GM21447 (cell line): ENCODE measurements around the gene TRIM49D2.
"Not testable (repeated sequence)": the region's sequence is repeated elsewhere in the genome, so short reads cannot be mapped to it uniquely, and the experiment has no call there.

ENCODE experiments used
- ATAC-seq: cut with Tn5 transposase; IDR thresholded peaks from one replicate; pipeline ENCODE4 v1.9.1; 2021; ENCODE audit not compliant: unreplicated experiment

The TRIM49D2 gene, protein sequence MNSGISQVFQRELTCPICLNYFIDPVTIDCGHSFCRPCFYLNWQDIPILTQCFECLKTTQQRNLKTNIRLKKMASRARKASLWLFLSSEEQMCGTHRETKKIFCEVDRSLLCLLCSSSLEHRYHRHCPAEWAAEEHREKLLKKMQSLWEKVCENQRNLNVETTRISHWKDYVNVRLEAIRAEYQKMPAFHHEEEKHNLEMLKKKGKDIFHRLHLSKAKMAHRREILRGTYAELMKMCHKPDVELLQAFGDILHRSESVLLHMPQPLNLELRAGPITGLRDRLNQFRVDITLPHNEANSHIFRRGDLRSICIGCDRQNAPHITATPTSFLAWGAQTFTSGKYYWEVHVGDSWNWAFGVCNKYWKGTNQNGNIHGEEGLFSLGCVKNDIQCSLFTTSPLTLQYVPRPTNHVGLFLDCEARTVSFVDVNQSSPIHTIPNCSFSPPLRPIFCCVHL

GRCh38 chr11:89923764-89924163 lies at the start of gene TRIM49D2:
TSS of gene TRIM49D2 (plus strand) at chr11:89924064. CDS start at chr11:89926762, 2,698 bp downstream.
- not testable (repeated sequence) for ATAC-seq

DNA sequence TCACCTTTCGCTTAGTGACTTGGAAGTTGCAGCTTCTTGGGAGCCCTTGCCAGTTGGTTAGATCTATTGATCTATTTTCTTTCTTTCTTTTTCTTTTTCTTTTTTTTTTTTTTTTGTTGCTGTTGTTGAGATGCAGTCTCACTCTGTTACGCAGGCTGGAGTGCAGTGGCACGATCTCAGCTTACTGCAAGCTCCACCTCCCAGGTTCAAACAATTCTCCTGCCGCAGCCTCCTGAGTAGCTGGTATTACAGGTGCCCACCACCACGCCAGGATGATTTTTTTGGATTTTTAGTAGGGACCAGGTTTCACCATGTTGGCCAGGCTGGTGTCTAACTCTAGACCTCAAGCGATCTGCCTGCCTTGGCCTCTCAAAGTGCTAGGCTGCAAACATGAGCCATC lies 46.4 kb upstream of the TRIM49D2 start:
- not testable (repeated sequence) for ATAC-seq

DNA sequence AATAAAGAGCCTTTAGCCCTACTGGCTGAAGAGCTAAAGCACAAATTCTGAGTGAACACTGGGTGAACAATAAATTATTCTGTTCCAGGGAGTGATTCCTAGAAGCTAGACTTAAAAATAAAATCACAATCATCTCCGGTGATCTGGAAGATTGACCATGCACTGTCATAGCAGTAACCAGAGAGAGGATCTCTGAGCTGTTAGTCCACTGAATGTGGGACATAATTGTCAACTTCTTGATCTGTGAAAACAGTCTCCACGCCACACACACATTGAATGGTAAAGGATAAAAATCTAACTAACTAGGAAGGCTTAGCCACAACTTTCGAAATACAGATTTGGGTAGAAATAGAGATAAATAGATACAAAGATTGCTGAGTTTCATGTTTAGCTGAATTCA lies 30.6 kb upstream of the TRIM49D2 start:
- ATAC-seq = not testable (repeated sequence)

GRCh38 chr11:89900809-89901208 lies 23.1 kb upstream of the TRIM49D2 start:
- not testable (repeated sequence) for ATAC-seq

DNA sequence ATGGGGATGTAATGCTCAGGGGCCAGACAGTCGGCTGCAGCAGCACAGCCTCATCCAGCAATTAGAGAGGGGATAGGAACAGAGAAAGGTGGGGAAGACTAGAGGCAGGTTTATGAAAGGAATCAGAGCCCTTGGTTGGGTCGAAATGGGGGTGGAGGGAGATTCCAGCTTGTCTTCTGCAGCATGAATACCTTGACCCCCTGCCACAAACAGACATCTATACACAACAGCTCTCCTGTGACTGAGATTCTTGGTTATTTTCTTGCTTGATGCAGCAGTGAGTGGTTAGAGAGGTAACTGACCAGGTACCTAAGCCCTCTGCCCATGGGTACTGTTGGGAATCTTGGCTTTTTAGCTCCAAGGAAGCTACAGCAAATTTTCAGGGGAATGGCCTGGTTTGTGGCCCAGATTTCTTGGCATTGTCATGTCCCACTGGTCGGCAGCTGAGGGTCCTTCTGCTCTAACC lies 1.6 kb upstream of the TRIM49D2 start, which contains the start of gene TRIM49D1:
Gene TRIM49D1, minus strand, starts transcription at position 51 of the 466 bp plus-strand sequence. CDS start 4,535 bp downstream, outside the sequence.
- ATAC-seq = no peak

- not testable (repeated sequence) for ATAC-seq
Measured at GRCh38 chr11:89960833-89961232, 37.0 kb downstream of the TRIM49D2 start.

- not testable (repeated sequence) for ATAC-seq
Measured at GRCh38 chr11:89965737-89966136, 41.9 kb downstream of the TRIM49D2 start, which contains the start of gene TRIM64. TSS of gene TRIM64 (plus strand) at chr11:89966037. CDS start at chr11:89968504, 2,467 bp downstream.
